ENCODE results near the gene SPOCK1. TPM values are rescaled to one million over a fixed set of nuclear protein-coding genes. Genes with fewer than 3 reads are reported as not detected.
A peak's percentile ranks its signal among the peaks of the same experiment; 100 is the strongest.

SPOCK1 gene
- total and polyA plus RNA-seq, 2 experiments from 2014 or later, result 268 to 471 TPM

DNA sequence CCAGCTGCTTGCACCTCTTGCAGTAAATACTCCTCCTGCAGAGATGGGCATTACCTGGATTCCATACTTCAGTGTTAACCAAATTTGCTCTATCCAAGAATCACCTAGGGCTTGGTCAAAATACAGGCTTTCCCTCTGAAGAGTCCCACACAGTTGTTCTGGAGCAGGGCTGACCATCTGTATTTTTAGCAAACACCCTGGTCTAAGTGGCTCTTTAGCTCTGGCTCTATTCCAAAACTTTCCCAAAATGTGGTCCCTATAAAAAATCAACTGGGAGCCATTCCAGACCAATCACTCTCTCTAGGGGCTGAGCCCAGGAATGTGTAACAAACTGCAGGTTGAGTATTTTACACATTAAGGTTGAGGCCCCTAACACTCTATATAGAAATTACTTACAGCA lies 153.7 kb downstream of the SPOCK1 start:
- H3K4me2 ChIP-seq (ENCODE audit: unreplicated experiment), result no peak overlapping the region
- H3K36me3 ChIP-seq (ENCODE audit: low read depth), result no peaks in the 10 kb centered on the region
- H3K79me2 ChIP-seq (ENCODE audit: insufficient read depth), result peaks cover 83% of the 10 kb centered on the region
- H4K20me1 ChIP-seq (ENCODE audit: insufficient read depth), result no peaks in the 10 kb centered on the region
- TF ChIP-seq EZH2phosphoT487 (IDR thresholded peaks at IDR 0.05; ENCODE audit: insufficient read depth, low read depth) (no peak), EZH2 (IDR thresholded peaks at IDR 0.05; ENCODE audit: insufficient read depth, poor library complexity, severe bottlenecking) (no peak)
- no peaks in the 10 kb centered on the region for H3K9me3 ChIP-seq (ENCODE audit: low read depth)
- in situ Hi-C loops (cut with MboI), result loop anchor here (25.0 kb wide), 1 partner anchor 392 kb away; the partner anchor contains the start of gene KLHL3
- no peak overlapping the region for H3K9ac ChIP-seq
- no peak overlapping the region for H3K4me3 ChIP-seq
- peaks cover 17% of the 10 kb centered on the region for H3K4me1 ChIP-seq (ENCODE audit: insufficient read depth)
- no peaks in the 10 kb centered on the region for H3K9me2 ChIP-seq (ENCODE audit: insufficient read depth)
- H3K27me3 ChIP-seq (replicated peaks; ENCODE audit: insufficient read depth), result no peaks in the 10 kb centered on the region
- H2AFZ ChIP-seq, result no peak overlapping the region
- H3K27ac ChIP-seq, result no peak overlapping the region
- H3F3A ChIP-seq (ENCODE audit: insufficient read depth), result 0 out of 2 replicates have a peak, but pooled peaks cover 6% of the 10 kb centered on the region
- DNase-seq, result no peak

DNA sequence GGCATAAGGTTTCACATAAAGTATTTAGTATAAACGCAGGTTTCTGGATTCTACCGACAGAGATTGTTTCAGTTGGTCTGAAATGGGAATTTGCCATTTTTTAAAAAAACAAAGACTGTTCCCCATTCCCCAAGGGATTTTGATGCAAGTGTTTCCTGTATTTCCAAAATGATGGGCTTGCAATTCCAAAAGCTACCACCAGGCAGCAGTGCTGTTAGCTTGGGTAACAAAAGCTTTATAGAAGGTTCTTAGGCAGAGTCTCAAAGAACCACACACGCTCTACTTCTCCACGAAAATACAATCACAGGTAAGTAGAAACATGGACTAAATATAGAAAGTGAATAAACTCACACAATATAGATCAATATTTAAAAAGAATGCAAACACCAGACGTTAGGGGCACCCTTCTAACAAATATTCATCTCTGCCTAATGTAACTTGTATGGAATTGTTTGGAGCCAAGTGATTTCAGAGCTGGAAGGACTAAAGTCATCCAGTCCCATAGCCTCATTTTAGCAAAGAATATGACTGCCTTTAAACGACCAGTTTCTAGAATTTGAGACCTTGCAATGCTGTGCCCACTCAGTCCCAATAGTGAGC lies 154.3 kb downstream of the SPOCK1 start:
- Histone ChIP-seq H3K79me2 (ENCODE audit: insufficient read depth) (peaks cover 83% of the 10 kb centered on the region), H3K4me1 (ENCODE audit: insufficient read depth) (peaks cover 17% of the 10 kb centered on the region), H3K27ac (no peak overlapping the region), H2AFZ (no peak overlapping the region), H3K9me2 (ENCODE audit: insufficient read depth) (no peaks in the 10 kb centered on the region), H3K9ac (no peak overlapping the region), H3K4me3 (no peak overlapping the region), H3K27me3 (replicated peaks; ENCODE audit: insufficient read depth) (no peaks in the 10 kb centered on the region), H3K4me2 (ENCODE audit: unreplicated experiment) (no peak overlapping the region), H3K9me3 (ENCODE audit: low read depth) (no peaks in the 10 kb centered on the region), H3K36me3 (ENCODE audit: low read depth) (no peaks in the 10 kb centered on the region; the same call in 1 of the 2 replicates), H4K20me1 (ENCODE audit: insufficient read depth) (no peaks in the 10 kb centered on the region), H3F3A (ENCODE audit: insufficient read depth) (0 out of 2 replicates have a peak, but pooled peaks cover 6% of the 10 kb centered on the region)
- peak; percentile 74 for DNase-seq
- no peak for TF ChIP-seq EZH2 (IDR thresholded peaks at IDR 0.05; ENCODE audit: insufficient read depth, poor library complexity, severe bottlenecking)
- no peak for TF ChIP-seq EZH2phosphoT487 (IDR thresholded peaks at IDR 0.05; ENCODE audit: insufficient read depth, low read depth)
- in situ Hi-C loops (cut with MboI), result loop anchor here (25.0 kb wide), 1 partner anchor 392 kb away; the partner anchor contains the start of gene KLHL3
- WGBS, 2 experiments (ENCODE audit: low coverage in 1 of 2, low lambda C conversion rate in 2 of 2, missing lambda C conversion rate in 2 of 2), result 20 to 23% methylated on average over 6 of the region's 6 CpGs

DNA sequence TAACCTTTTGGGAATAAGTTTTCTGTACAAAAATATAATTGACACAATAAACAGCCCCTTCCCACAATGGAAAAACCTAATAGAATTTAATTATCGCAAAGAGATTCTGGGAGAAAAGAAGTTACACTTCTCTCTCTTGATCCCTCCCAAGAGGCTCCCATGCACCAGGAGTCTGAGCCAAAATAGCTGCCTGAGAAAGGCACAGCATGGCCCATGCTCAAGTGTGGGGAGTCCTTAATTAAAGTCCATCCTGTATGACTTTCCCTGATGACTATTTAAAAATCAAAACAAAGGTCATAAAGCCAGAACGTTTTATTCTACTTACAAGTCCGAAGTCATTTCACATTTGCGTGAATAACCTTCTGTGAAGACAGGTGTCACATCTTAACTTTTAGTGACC lies 155.1 kb downstream of the SPOCK1 start:
- Histone ChIP-seq H3K4me3 (no peak overlapping the region), H3K9me2 (ENCODE audit: insufficient read depth) (no peaks in the 10 kb centered on the region), H3K27ac (no peak overlapping the region), H4K20me1 (ENCODE audit: insufficient read depth) (no peaks in the 10 kb centered on the region), H3K36me3 (ENCODE audit: low read depth) (peaks cover 6% of the 10 kb centered on the region; the same call in 1 of the 2 replicates), H3F3A (ENCODE audit: insufficient read depth) (0 out of 2 replicates have a peak, but pooled peaks cover 6% of the 10 kb centered on the region), H2AFZ (no peak overlapping the region), H3K4me1 (ENCODE audit: insufficient read depth) (peaks cover 17% of the 10 kb centered on the region), H3K4me2 (ENCODE audit: unreplicated experiment) (no peak overlapping the region), H3K27me3 (replicated peaks; ENCODE audit: insufficient read depth) (no peaks in the 10 kb centered on the region), H3K9ac (no peak overlapping the region), H3K9me3 (ENCODE audit: low read depth) (no peaks in the 10 kb centered on the region), H3K79me2 (ENCODE audit: insufficient read depth) (peaks cover 83% of the 10 kb centered on the region)
- no peak for TF ChIP-seq EZH2phosphoT487 (IDR thresholded peaks at IDR 0.05; ENCODE audit: insufficient read depth, low read depth)
- TF ChIP-seq EZH2 (IDR thresholded peaks at IDR 0.05; ENCODE audit: insufficient read depth, poor library complexity, severe bottlenecking), result no peak
- in situ Hi-C loops (cut with MboI), result loop anchor here (25.0 kb wide), 1 partner anchor 393 kb away; the partner anchor contains the start of gene KLHL3
- no peak for DNase-seq
- 86 to 97% methylated on average over 4 of the region's 4 CpGs for WGBS, 2 experiments (ENCODE audit: low coverage in 1 of 2, low lambda C conversion rate in 2 of 2, missing lambda C conversion rate in 2 of 2)

DNA sequence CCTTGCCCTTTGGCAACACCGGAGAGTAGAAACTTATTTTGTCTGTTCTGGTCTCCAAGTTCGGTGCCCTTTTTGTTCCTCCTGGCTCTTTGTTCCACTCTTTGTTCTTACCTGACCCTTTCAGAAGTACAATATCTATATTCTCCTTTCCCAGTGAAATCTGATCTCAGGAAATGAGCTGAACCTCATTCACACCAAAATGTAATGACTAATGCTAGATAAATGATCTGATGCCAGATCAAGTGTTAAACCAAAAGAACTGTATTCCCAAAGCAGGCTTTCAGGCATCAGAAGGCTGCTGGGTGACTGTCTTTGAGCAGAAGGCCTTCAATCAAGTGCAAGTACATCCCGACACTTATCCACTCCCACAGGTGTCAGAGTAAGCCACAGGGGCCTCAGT lies 156.4 kb downstream of the SPOCK1 start:
- H3K9me2 ChIP-seq (ENCODE audit: insufficient read depth), result no peaks in the 10 kb centered on the region
- H2AFZ ChIP-seq, result no peak overlapping the region
- WGBS, 2 experiments (ENCODE audit: low coverage in 1 of 2, low lambda C conversion rate in 2 of 2, missing lambda C conversion rate in 2 of 2), result 97 to 99% methylated on average over 3 of the region's 3 CpGs
- peak; percentile 46 for DNase-seq
- no peak overlapping the region for H3K4me3 ChIP-seq
- no peak overlapping the region for H3K9ac ChIP-seq
- peak overlapping the region; percentile 13 for H3K4me2 ChIP-seq (ENCODE audit: unreplicated experiment)
- H3K79me2 ChIP-seq (ENCODE audit: insufficient read depth), result peaks cover 86% of the 10 kb centered on the region
- H3F3A ChIP-seq (ENCODE audit: insufficient read depth), result 0 out of 2 replicates have a peak, but pooled peaks cover 6% of the 10 kb centered on the region
- H3K9me3 ChIP-seq (ENCODE audit: low read depth), result no peaks in the 10 kb centered on the region
- no peaks in the 10 kb centered on the region for H3K27me3 ChIP-seq (replicated peaks; ENCODE audit: insufficient read depth)
- H4K20me1 ChIP-seq (ENCODE audit: insufficient read depth), result no peaks in the 10 kb centered on the region
- H3K36me3 ChIP-seq (ENCODE audit: low read depth), result peaks cover 10% of the 10 kb centered on the region; the same call in 1 of the 2 replicates
- no peak overlapping the region for H3K27ac ChIP-seq
- TF ChIP-seq EZH2 (IDR thresholded peaks at IDR 0.05; ENCODE audit: insufficient read depth, poor library complexity, severe bottlenecking), result no peak
- TF ChIP-seq EZH2phosphoT487 (IDR thresholded peaks at IDR 0.05; ENCODE audit: insufficient read depth, low read depth), result no peak
- peaks cover 17% of the 10 kb centered on the region for H3K4me1 ChIP-seq (ENCODE audit: insufficient read depth)
- in situ Hi-C loops (cut with MboI), result loop anchor here (25.0 kb wide), 1 partner anchor 395 kb away; the partner anchor contains the start of gene KLHL3
